Endothelial cell of umbilical vein (primary cell): ENCODE data around the gene NUTF2. TPM values are rescaled to one million over a fixed set of nuclear protein-coding genes. Genes with fewer than 3 reads are reported as not detected.

Experiments used
- BruUV-seq: library from RNA; stranded (reverse); fragments of 400-500 nt; replicated peaks from 2 replicates; lab custom pipeline; 2021; lab: Mats Ljungman, UMichigan
- CTCF ChIA-PET: fragments of 300-600, 350-600 bp; sonication (Branson Sonifier 250); formaldehyde crosslinking; loops from one replicate; lab custom pipeline; 2021; ENCODE audit warnings: antibody characterized with exemption, inconsistent platforms; lab: Charles Lee
- POLR2A ChIA-PET: fragments of 300-600, 350-600 bp; sonication (Branson Sonifier 250); formaldehyde crosslinking; loops from one replicate; lab custom pipeline; 2021; ENCODE audit warnings: antibody characterized with exemption, inconsistent platforms; lab: Charles Lee
- DNase-seq: peaks from one replicate; pipeline ENCODE4 v3.0.0-alpha.2; 2011; ENCODE audit warnings: low read depth, low spot score
- FAIRE-seq: peaks from 2 replicates; lab custom pipeline; 2011; peaks lifted over from hg19 to GRCh38; lab: Jason Lieb, UNC
- H2AFZ ChIP-seq: 2 replicates; pipeline ENCODE4 v1.6.0; 2012; ENCODE audit warnings: low read depth, low read length, control low read depth, inconsistent platforms
- H3K27ac ChIP-seq: 2 replicates; pipeline ENCODE4 v1.5.1; 2011; ENCODE audit warnings: low read depth, mild to moderate bottlenecking, control low read depth, low read length, moderate library complexity; ENCODE audit not compliant: insufficient read depth
- H3K27me3 ChIP-seq, 2 experiments: 2 replicates each; pipeline versions ENCODE4 v1.6.0 to v1.6.1; 2011; ENCODE audit warnings: low read length in 2 of 2, mixed read lengths in 1 of 2; ENCODE audit not compliant: control insufficient read depth in 2 of 2, insufficient read depth in 2 of 2
- H3K36me3 ChIP-seq, 2 experiments: 2 replicates in 1 of 2; 3 replicates in 1 of 2; pipeline ENCODE4 v1.5.1; 2011; ENCODE audit warnings: low read length in 2 of 2, mild to moderate bottlenecking in 1 of 2, moderate library complexity in 1 of 2; ENCODE audit not compliant: control insufficient read depth in 2 of 2, insufficient read depth in 2 of 2; ENCODE audit errors: extremely low read depth in 1 of 2
- H3K4me1 ChIP-seq: 3 replicates; pipeline ENCODE4 v1.5.1; 2011; ENCODE audit warnings: mild to moderate bottlenecking, low read length; ENCODE audit not compliant: control insufficient read depth, insufficient read depth; ENCODE audit errors: extremely low read depth
- H3K4me2 ChIP-seq: 2 replicates; pipeline ENCODE4 v1.6.1; 2011; ENCODE audit warnings: low read length, control low read depth, mixed read lengths; ENCODE audit not compliant: insufficient read depth
- H3K4me3 ChIP-seq, 3 experiments: fragments of 200-600 bp in 1 of 3; sonication (generic), shearing (Covaris generic) in 1 of 3; replicated peaks in 1 of 3; 2 replicates each; pipeline ENCODE4 v1.5.1; 2011 to 2016; ENCODE audit warnings: control low read depth in 3 of 3, low read length in 3 of 3, mild to moderate bottlenecking in 2 of 3, inconsistent platforms in 1 of 3, low read depth in 1 of 3, moderate library complexity in 1 of 3; ENCODE audit not compliant: insufficient read depth in 1 of 3
- H3K79me2 ChIP-seq: 2 replicates; pipeline ENCODE4 v1.6.0; 2012; ENCODE audit warnings: low read length, inconsistent platforms; ENCODE audit not compliant: control insufficient read depth, insufficient read depth
- H3K9ac ChIP-seq: replicated peaks from 2 replicates; pipeline ENCODE3; 2011; ENCODE audit warnings: low read length, control low read depth; ENCODE audit not compliant: insufficient read depth; ENCODE audit errors: extremely low read depth
- H3K9me1 ChIP-seq: replicated peaks from 3 replicates; pipeline ENCODE4 v1.6.0; 2011; ENCODE audit warnings: mild to moderate bottlenecking, low read length; ENCODE audit not compliant: control insufficient read depth, insufficient read depth; ENCODE audit errors: extremely low read depth
- H3K9me3 ChIP-seq: replicated peaks from 2 replicates; pipeline ENCODE4 v1.5.1; 2012; ENCODE audit warnings: low read length, inconsistent platforms; ENCODE audit not compliant: control insufficient read depth, insufficient read depth
- H4K20me1 ChIP-seq: replicated peaks from 2 replicates; pipeline ENCODE3; 2011; ENCODE audit warnings: mild to moderate bottlenecking, low read length; ENCODE audit not compliant: control insufficient read depth, insufficient read depth; ENCODE audit errors: extremely low read depth
- EZH2 ChIP-seq: IDR thresholded peaks from 2 replicates; pipeline ENCODE4 v1.6.1; 2012; ENCODE audit warnings: borderline replicate concordance, low read depth, mild to moderate bottlenecking, moderate library complexity, low read length, inconsistent platforms; ENCODE audit not compliant: severe bottlenecking
- FOS ChIP-seq: IDR thresholded peaks from 2 replicates; pipeline ENCODE4 v1.6.1; 2011; ENCODE audit warnings: mild to moderate bottlenecking, low read length, moderate library complexity, borderline replicate concordance; ENCODE audit not compliant: insufficient read depth
- GATA2 ChIP-seq: IDR thresholded peaks from 2 replicates; pipeline ENCODE4 v1.7.0; 2011; ENCODE audit warnings: low read depth, mild to moderate bottlenecking, moderate library complexity, mixed read lengths, low read length; ENCODE audit not compliant: insufficient read length, insufficient read depth
- JUN ChIP-seq: IDR thresholded peaks from 2 replicates; pipeline ENCODE4 v1.6.1; 2011; ENCODE audit warnings: borderline replicate concordance, low read depth; ENCODE audit not compliant: insufficient read length, insufficient read depth
- MYC ChIP-seq: IDR thresholded peaks from one replicate; pipeline ENCODE4 v1.6.1; 2011; ENCODE audit warnings: mild to moderate bottlenecking, low read depth, low read length
- POLR2A ChIP-seq: IDR thresholded peaks from 2 replicates; pipeline ENCODE4 v1.6.1; 2012; ENCODE audit warnings: low read depth, mild to moderate bottlenecking, control low read depth, low read length
- POLR2AphosphoS5 ChIP-seq: IDR thresholded peaks from 2 replicates; pipeline ENCODE4 v1.6.1; 2012; ENCODE audit warnings: low read depth, mild to moderate bottlenecking, control low read depth, low read length, moderate library complexity; ENCODE audit not compliant: insufficient read depth
- dilution Hi-C: fragments of 300-500 bp; cut with MboI; formaldehyde crosslinking; loops from one replicate; pipeline ENCODE4 v1.15.0; 2019; ENCODE audit warnings: low sequenced_read_pairs; ENCODE audit not compliant: extremely low pct_ligation_motif_present
- intact Hi-C: fragments of 100-400 bp; cut with micrococcal nuclease; formaldehyde crosslinking; loops from one replicate; pipeline ENCODE4 v1.10.0; 2022
- polyA plus RNA-seq, 4 experiments: library from polyadenylated mRNA; depleted of rRNA in 3 of 4; stranded (reverse) in 3 of 4; unstranded in 1 of 4; fragments of >200 nt; gene quantifications; 2 replicates each; pipeline versions ENCODE4 v1.2.1 to v1.2.3, GENCODE V29; 2011 to 2012; ENCODE audit warnings: missing spikeins in 1 of 4
- total RNA-seq: library from RNA; stranded (reverse); gene quantifications from 2 replicates; pipeline ENCODE4 v1.2.3, GENCODE V29; 2021
- TF ChIP-seq, protein P1 (sequence below), 2 donors: IDR thresholded peaks; 1 replicate in 1 of 2; 2 replicates in 1 of 2; pipeline ENCODE4 v1.5.1; 2011; ENCODE audit warnings: low read length in 2 of 2, mild to moderate bottlenecking in 2 of 2, moderate library complexity in 2 of 2, control low read depth in 1 of 2, inconsistent platforms in 1 of 2, low read depth in 1 of 2; ENCODE audit not compliant: insufficient read depth in 1 of 2; ENCODE audit errors: extremely low read depth in 1 of 2
- TF ChIP-seq, protein P2 (sequence below): IDR thresholded peaks from 2 replicates; pipeline ENCODE4 v1.6.1; 2011; ENCODE audit not compliant: insufficient read depth, insufficient read length

Gene NUTF2
- total and polyA plus RNA-seq, 2 donors (not counting 3 experiments of a cell fraction or from before 2014, with no cell fraction given), result 208 to 273 TPM

DNA sequence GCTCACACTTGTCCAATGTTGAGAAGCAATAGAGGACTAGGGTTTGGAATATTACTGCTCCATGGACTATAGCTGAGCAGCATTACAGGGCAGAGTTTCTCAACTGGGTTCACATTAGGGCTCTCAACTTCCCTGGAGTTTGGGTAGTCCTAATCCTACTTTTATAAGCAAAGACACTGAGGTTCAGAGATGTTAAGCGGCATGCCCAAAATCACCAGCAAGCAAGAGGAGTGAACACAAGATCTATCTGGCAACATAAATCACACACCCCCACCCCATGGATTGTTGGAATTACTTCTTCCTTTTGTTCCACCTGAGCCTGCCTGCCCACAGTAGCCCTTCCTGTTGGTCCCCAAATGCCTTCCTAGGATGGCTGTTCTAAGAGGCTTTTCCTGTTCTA is 34.8 kb upstream of the NUTF2 start:
- H3K9me3 ChIP-seq, result no peaks in the 10 kb centered on the region
- intact Hi-C loops (no loop called here), dilution Hi-C loops (no loop called here)
- no peak for FAIRE-seq
- no peaks in the 10 kb centered on the region for H3K36me3 ChIP-seq
- no peaks in the 10 kb centered on the region for H3K79me2 ChIP-seq
- TF ChIP-seq, protein P1, sequence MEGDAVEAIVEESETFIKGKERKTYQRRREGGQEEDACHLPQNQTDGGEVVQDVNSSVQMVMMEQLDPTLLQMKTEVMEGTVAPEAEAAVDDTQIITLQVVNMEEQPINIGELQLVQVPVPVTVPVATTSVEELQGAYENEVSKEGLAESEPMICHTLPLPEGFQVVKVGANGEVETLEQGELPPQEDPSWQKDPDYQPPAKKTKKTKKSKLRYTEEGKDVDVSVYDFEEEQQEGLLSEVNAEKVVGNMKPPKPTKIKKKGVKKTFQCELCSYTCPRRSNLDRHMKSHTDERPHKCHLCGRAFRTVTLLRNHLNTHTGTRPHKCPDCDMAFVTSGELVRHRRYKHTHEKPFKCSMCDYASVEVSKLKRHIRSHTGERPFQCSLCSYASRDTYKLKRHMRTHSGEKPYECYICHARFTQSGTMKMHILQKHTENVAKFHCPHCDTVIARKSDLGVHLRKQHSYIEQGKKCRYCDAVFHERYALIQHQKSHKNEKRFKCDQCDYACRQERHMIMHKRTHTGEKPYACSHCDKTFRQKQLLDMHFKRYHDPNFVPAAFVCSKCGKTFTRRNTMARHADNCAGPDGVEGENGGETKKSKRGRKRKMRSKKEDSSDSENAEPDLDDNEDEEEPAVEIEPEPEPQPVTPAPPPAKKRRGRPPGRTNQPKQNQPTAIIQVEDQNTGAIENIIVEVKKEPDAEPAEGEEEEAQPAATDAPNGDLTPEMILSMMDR (IDR thresholded peaks at IDR 0.05; ENCODE audit: extremely low read depth in 1 of 2, insufficient read depth in 1 of 2, low read depth in 1 of 2, low read length in 2 of 2), result no peak
- no peak for TF ChIP-seq EZH2
- TF ChIP-seq, protein P2, sequence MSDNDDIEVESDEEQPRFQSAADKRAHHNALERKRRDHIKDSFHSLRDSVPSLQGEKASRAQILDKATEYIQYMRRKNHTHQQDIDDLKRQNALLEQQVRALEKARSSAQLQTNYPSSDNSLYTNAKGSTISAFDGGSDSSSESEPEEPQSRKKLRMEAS, result no peak
- TF ChIP-seq POLR2AphosphoS5, result no peak
- no peak for TF ChIP-seq JUN
- no peak for TF ChIP-seq MYC
- TF ChIP-seq POLR2A, result no peak
- TF ChIP-seq GATA2, result no peak
- no peak for TF ChIP-seq FOS
- BruUV-seq, result no TSS peak
- H2AFZ ChIP-seq, result no peak overlapping the region
- H3K27ac ChIP-seq, result no peak overlapping the region
- ChIA-PET CTCF (interaction anchor here (2.4 kb wide), 1 partner anchor 22 kb away, joined by 5 read pairs; no protein-coding TSS in a partner anchor), POLR2A (interaction anchor here (0.7 kb wide), 1 partner anchor 1157 kb away, joined by 5 read pairs; no protein-coding TSS in a partner anchor)
- H3K4me3 ChIP-seq, result no peak overlapping the region
- no peak overlapping the region for H3K9ac ChIP-seq
- DNase-seq, result no peak
- H3K27me3 ChIP-seq, result no peaks in the 10 kb centered on the region
- no peak overlapping the region for H3K4me2 ChIP-seq
- no peaks in the 10 kb centered on the region for H3K4me1 ChIP-seq
- no peaks in the 10 kb centered on the region for H3K9me1 ChIP-seq
- no peaks in the 10 kb centered on the region for H4K20me1 ChIP-seq
